HCT116 (cell line): ENCODE measurements around the gene OR2T33. TPM values are rescaled to one million over a fixed set of nuclear protein-coding genes. Genes with fewer than 3 reads are reported as not detected.
"Not testable (repeated sequence)": the region's sequence is repeated elsewhere in the genome, so short reads cannot be mapped to it uniquely, and the experiment has no call there.

ENCODE experiments used
- ATAC-seq: fragments of 200-7000 bp; cut with Tn5 transposase; 2 replicates; pipeline ENCODE4 v1.9.1; 2020; ENCODE audit warnings: mild to moderate bottlenecking, moderate library complexity
- BruUV-seq: library from RNA; stranded (reverse); fragments of 400-500 nt; replicated peaks from 2 replicates; lab custom pipeline; 2021; lab: Mats Ljungman, UMichigan
- CTCF ChIA-PET: fragments of 300-600 bp; sonication (Branson Sonifier 250); formaldehyde crosslinking; loops from one replicate; lab custom pipeline; 2021; ENCODE audit warnings: antibody characterized with exemption; lab: Charles Lee
- POLR2A ChIA-PET: fragments of 300-600, 350-600 bp; sonication (Branson Sonifier 250); formaldehyde crosslinking; loops from one replicate; lab custom pipeline; 2021; ENCODE audit warnings: antibody characterized with exemption; lab: Charles Lee
- RAD21 ChIA-PET, 2 experiments: fragments of 300-600 bp; sonication (Branson Sonifier 250); formaldehyde crosslinking; loops; one replicate each; lab custom pipeline; 2023; ENCODE audit warnings: low total read pairs in 2 of 2; ENCODE audit not compliant: uncharacterized antibody in 2 of 2, unreplicated experiment in 2 of 2, low non-redundant PET in 1 of 2; lab: Charles Lee
- DNase-seq: peaks from one replicate; pipeline ENCODE4 v3.0.0-alpha.2; 2010; ENCODE audit warnings: low read depth, low spot score
- H2AFZ ChIP-seq: fragments of 200-600 bp; shearing (Covaris generic), sonication (generic); 2 replicates; pipeline ENCODE4 v1.6.1; 2017; ENCODE audit warnings: low read depth, mixed run types, mixed read lengths, antibody characterized with exemption, low read length; ENCODE audit not compliant: poor library complexity, severe bottlenecking
- H3K27ac ChIP-seq: 2 replicates; pipeline ENCODE4 v1.5.1; 2012; ENCODE audit warnings: low read depth, low read length
- H3K27me3 ChIP-seq: fragments of 200-600 bp; sonication (generic); 2 replicates; pipeline ENCODE4 v1.6.1; 2016; ENCODE audit warnings: mixed run types, low read length, mixed read lengths; ENCODE audit not compliant: insufficient read depth
- H3K36me3 ChIP-seq, 2 experiments: fragments of 200-500 bp in 1 of 2; fragments of 200-600 bp in 1 of 2; sonication (Bioruptor generic) in 1 of 2; sonication (generic) in 1 of 2; 2 replicates each; pipeline versions ENCODE4 v1.5.1 to v1.6.1; 2014 to 2016; ENCODE audit warnings: low read length in 2 of 2, inconsistent platforms in 1 of 2, mixed read lengths in 1 of 2, mixed run types in 1 of 2; ENCODE audit not compliant: insufficient read depth in 2 of 2, control insufficient read depth in 1 of 2
- H3K4me1 ChIP-seq, 2 experiments: fragments of 200-600 bp in 1 of 2; sonication (generic) in 1 of 2; 2 replicates each; pipeline versions ENCODE4 v1.5.1 to v1.6.1; 2012 to 2017; ENCODE audit warnings: low read length in 2 of 2, inconsistent platforms in 1 of 2, mild to moderate bottlenecking in 1 of 2, mixed read lengths in 1 of 2, mixed run types in 1 of 2, moderate library complexity in 1 of 2; ENCODE audit not compliant: insufficient read depth in 2 of 2, control insufficient read depth in 1 of 2
- H3K4me2 ChIP-seq: fragments of 200-600 bp; sonication (generic); 2 replicates; pipeline ENCODE4 v1.6.1; 2017; ENCODE audit warnings: mixed run types, low read length, mixed read lengths
- H3K4me3 ChIP-seq, 2 experiments: fragments of 200-600 bp in 1 of 2; sonication (generic) in 1 of 2; replicated peaks in 1 of 2; 2 replicates each; pipeline ENCODE4 v1.5.1; 2011 to 2016; ENCODE audit warnings: low read length in 2 of 2, control low read depth in 1 of 2, low read depth in 1 of 2, mild to moderate bottlenecking in 1 of 2, mixed read lengths in 1 of 2, mixed run types in 1 of 2
- H3K79me2 ChIP-seq: fragments of 200-600 bp; sonication (generic); 2 replicates; pipeline ENCODE4 v1.6.1; 2017; ENCODE audit warnings: mild to moderate bottlenecking, mixed run types, low read length, moderate library complexity, mixed read lengths; ENCODE audit not compliant: insufficient read depth
- H3K9ac ChIP-seq: fragments of 200-600 bp; sonication (generic); 2 replicates; pipeline ENCODE4 v1.6.1; 2016; ENCODE audit warnings: low read length, mixed read lengths
- H3K9me2 ChIP-seq: fragments of 200-600 bp; sonication (generic), shearing (Covaris generic); 2 replicates; pipeline ENCODE4 v1.6.1; 2017; ENCODE audit warnings: mixed run types, mild to moderate bottlenecking, moderate library complexity; ENCODE audit not compliant: insufficient read depth
- H3K9me3 ChIP-seq, 2 experiments: fragments of 200-500 bp in 1 of 2; fragments of 200-600 bp in 1 of 2; sonication (Bioruptor generic) in 1 of 2; sonication (generic) in 1 of 2; 2 replicates each; pipeline ENCODE4 v1.6.1; 2014 to 2017; ENCODE audit warnings: low read length in 2 of 2, mixed read lengths in 2 of 2, inconsistent platforms in 1 of 2, low read depth in 1 of 2, mild to moderate bottlenecking in 1 of 2, mixed run types in 1 of 2, moderate library complexity in 1 of 2; ENCODE audit not compliant: control insufficient read depth in 1 of 2, insufficient read depth in 1 of 2
- H4K20me1 ChIP-seq: fragments of 200-600 bp; sonication (generic), shearing (Covaris generic); 2 replicates; pipeline ENCODE4 v1.6.1; 2017; ENCODE audit warnings: mixed run types, mild to moderate bottlenecking, moderate library complexity; ENCODE audit not compliant: insufficient read depth
- ATF3 ChIP-seq: IDR thresholded peaks from 2 replicates; pipeline ENCODE4 v1.6.1; 2012
- EGR1 ChIP-seq: IDR thresholded peaks from 2 replicates; pipeline ENCODE4 v1.6.1; 2012; ENCODE audit warnings: low read depth
- ELF1 ChIP-seq: IDR thresholded peaks from 2 replicates; pipeline ENCODE4 v1.6.1; 2012; ENCODE audit warnings: low read depth, borderline replicate concordance
- SIN3A ChIP-seq: IDR thresholded peaks from 2 replicates; pipeline ENCODE4 v1.6.1; 2012; ENCODE audit warnings: low read depth
- SRF ChIP-seq: IDR thresholded peaks from 2 replicates; pipeline ENCODE4 v1.6.1; 2012; ENCODE audit warnings: low read depth
- intact Hi-C: fragments of 100-400 bp; cut with micrococcal nuclease; formaldehyde crosslinking; loops from 2 replicates; pipeline ENCODE4 v1.10.0; 2022
- total RNA-seq: library from RNA; stranded (reverse); gene quantifications from one replicate; pipeline ENCODE4 v1.2.1, GENCODE V29; 2021; ENCODE audit not compliant: unreplicated experiment

Gene OR2T33
- total RNA-seq, 1 experiment from 2014 or later = not detected

- Histone ChIP-seq H3K27me3 (no peaks in the 10 kb centered on the region), H3K36me3 (no peaks in the 10 kb centered on the region), H3K9me2 (no peaks in the 10 kb centered on the region), H3K4me3 (no peak overlapping the region), H3K4me2 (no peak overlapping the region), H3K27ac (no peak overlapping the region), H2AFZ (no peak overlapping the region), H4K20me1 (no peaks in the 10 kb centered on the region), H3K9me3 (peaks cover 7 to 8% of the 10 kb centered on the region in 2 experiments; a peak in 2 of 4 replicates), H3K79me2 (no peaks in the 10 kb centered on the region), H3K9ac (no peak overlapping the region), H3K4me1 (no peaks in the 10 kb centered on the region)
- RAD21 ChIA-PET = no interaction called here
- DNase-seq = no peak
- POLR2A ChIA-PET = no interaction called here
- TF ChIP-seq SIN3A = no peak
- no peak for TF ChIP-seq SRF
- no peak for TF ChIP-seq EGR1
- TF ChIP-seq ELF1 = no peak
- no peak for TF ChIP-seq ATF3
- CTCF ChIA-PET = no interaction called here
- BruUV-seq = no TSS peak
- intact Hi-C loops = no loop called here
- ATAC-seq = no peak
Observed at GRCh38 chr1:248288391-248288790, 10.6 kb upstream of the OR2T33 start.

- ATAC-seq, H3K9ac ChIP-seq, H3K4me2 ChIP-seq, H2AFZ ChIP-seq, CTCF ChIA-PET, H3K36me3 ChIP-seq, H3K9me3 ChIP-seq, H3K9me2 ChIP-seq, POLR2A ChIA-PET, intact Hi-C loops, H3K4me3 ChIP-seq, H3K79me2 ChIP-seq, H3K4me1 ChIP-seq, DNase-seq, H3K27me3 ChIP-seq, RAD21 ChIA-PET, H3K27ac ChIP-seq, BruUV-seq, H4K20me1 ChIP-seq: not testable (repeated sequence)
Observed at GRCh38 chr1:248273225-248273624, 4.6 kb downstream of the OR2T33 start.
